ENCODE measurements around the gene MUL1. TPM values are rescaled to one million over a fixed set of nuclear protein-coding genes. Genes with fewer than 3 reads are reported as not detected.

The MUL1 gene
- total and polyA plus RNA-seq, 9 of the 15 experiments (the other 6 are each of a cell fraction or from before 2014, with no cell fraction given): 10.4 to 32.9 (median 19.3) TPM

- no peak for TF ChIP-seq ZNF398 (CRISPR knock-in tag; IDR thresholded peaks at IDR 0.05)
- peak in 1 of 3 experiments; percentile 38 for TF ChIP-seq YY1 (IDR thresholded peaks at IDR 0.05; ENCODE audit: borderline replicate concordance in 1 of 3, control insufficient read depth in 1 of 3, extremely low read depth in 1 of 3, insufficient read depth in 3 of 3, insufficient read length in 1 of 3, insufficient replicate concordance in 2 of 3, low read depth in 1 of 3, low read length in 2 of 3)
- TF ChIP-seq SETDB1 (IDR thresholded peaks at IDR 0.05; ENCODE audit: low read length): peak; percentile 52
- peak; percentile 45; the same call in 1 of the 2 replicates for TF ChIP-seq ELF1 (tag; IDR thresholded peaks at IDR 0.05)
- no peak for TF ChIP-seq NFE2L1 (tag; IDR thresholded peaks at IDR 0.05; ENCODE audit: borderline replicate concordance, low read depth)
- TF ChIP-seq USF2 (CRISPR knock-in tag; IDR thresholded peaks at IDR 0.05): peak; percentile 41; the same call in 1 of the 2 replicates
- no peak for TF ChIP-seq PML (IDR thresholded peaks at IDR 0.05; ENCODE audit: low read length)
- no peak for TF ChIP-seq NCOR1 (IDR thresholded peaks at IDR 0.05)
- TF ChIP-seq JUND (IDR thresholded peaks at IDR 0.05; ENCODE audit: borderline replicate concordance, low read depth, low read length): peak; percentile 62
- no peak for TF ChIP-seq JUND (tag; IDR thresholded peaks at IDR 0.05; ENCODE audit: borderline replicate concordance, low read depth, low read length)
Observed at GRCh38 chr1:20493839-20494608, 13.9 kb downstream of the MUL1 start (continued).
